H1 (cell line): ENCODE results near the gene RTN4. TPM values are rescaled to one million over a fixed set of nuclear protein-coding genes. Genes with fewer than 3 reads are reported as not detected.

Source experiments
- CHD1 ChIP-seq: IDR thresholded peaks from 2 replicates; pipeline ENCODE4 v1.6.1; 2012; ENCODE audit warnings: low read depth, low read length, improper control_type of control experiment
- JUN ChIP-seq: IDR thresholded peaks from 2 replicates; pipeline ENCODE4 v1.6.1; 2011; ENCODE audit warnings: low read depth, mild to moderate bottlenecking, improper control_type of control experiment, low read length
- polyA plus RNA-seq, 7 experiments: library from polyadenylated mRNA; depleted of rRNA in 3 of 7; stranded (reverse) in 5 of 7; unstranded in 2 of 7; fragments of >200 nt in 5 of 7; fragments of 200-250 nt in 2 of 7; gene quantifications; 1 replicate in 5 of 7; 2 replicates in 1 of 7; 4 replicates in 1 of 7; pipeline versions ENCODE4 v1.2.1 to v1.2.3, GENCODE V29; 2011 to 2013; ENCODE audit warnings: missing spikeins in 2 of 7, mixed read lengths in 2 of 7
- total RNA-seq: library from RNA; stranded (reverse); fragmentation: NEBNext Ultra II Directional; extraction: Animal tissue kit (Norgen Biotek cat#: 25700); gene quantifications from 2 replicates; pipeline ENCODE4 v1.2.1, GENCODE V29; 2021

The RTN4 gene
- total and polyA plus RNA-seq, 2 of the 8 experiments (the other 6 are each of a cell fraction or from before 2014, with no cell fraction given): 179 to 242 TPM

DNA sequence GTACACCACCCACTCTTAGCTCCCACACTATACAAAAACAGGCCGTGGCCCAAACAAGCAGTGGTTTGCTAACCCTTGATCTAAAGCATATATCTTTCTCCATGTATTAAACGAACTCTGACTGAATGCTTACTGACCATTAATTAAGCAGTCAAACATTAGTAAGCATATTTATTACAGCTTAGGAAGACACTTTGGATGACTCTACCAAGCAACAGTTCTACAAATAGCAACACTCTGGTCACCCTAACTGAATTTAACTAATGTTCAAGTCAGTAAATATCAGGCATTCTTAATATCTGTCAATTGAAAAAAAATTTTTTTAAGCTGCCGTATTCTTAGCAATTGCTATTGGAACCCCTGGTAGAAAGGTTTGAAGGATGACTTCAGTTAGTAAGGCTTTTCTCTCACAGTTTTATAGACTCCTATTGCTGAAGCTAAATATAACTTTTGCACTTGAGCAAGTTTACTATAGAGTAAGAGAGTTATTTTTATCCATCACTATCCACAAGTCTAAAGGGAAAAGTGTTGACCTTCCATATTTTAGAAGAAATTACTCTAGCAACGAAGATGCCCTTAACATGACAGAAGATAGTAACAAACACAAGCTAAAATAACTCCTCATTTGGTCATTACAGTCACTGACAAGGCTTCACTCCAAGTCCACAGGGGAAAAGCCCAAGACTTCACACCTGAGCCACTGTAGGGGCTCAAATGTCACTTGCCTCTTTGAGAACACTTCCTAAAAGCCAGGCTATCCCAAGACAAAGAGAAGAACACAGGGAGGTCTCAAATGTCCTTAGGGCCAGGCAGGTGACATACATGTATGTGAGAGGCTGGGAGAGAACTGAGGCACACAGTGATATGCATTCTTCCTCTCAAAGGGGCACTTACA, 74.4 kb downstream of the RTN4 start (continued):
- TF ChIP-seq JUN: no peak
- no peak for TF ChIP-seq CHD1
